HG03135 (cell line): ENCODE results near the gene TBC1D22A.

Experiments
- ATAC-seq: cut with Tn5 transposase; IDR thresholded peaks from one replicate; pipeline ENCODE4 v1.9.1; 2021; ENCODE audit warnings: mild to moderate bottlenecking, moderate library complexity; ENCODE audit not compliant: unreplicated experiment

TBC1D22A gene

GRCh38 chr22:47035425-47035881, 273.0 kb downstream of the TBC1D22A start:
- no peak for ATAC-seq

- ATAC-seq, result no peak
Measured at GRCh38 chr22:47036352-47036751, 273.9 kb downstream of the TBC1D22A start.

GRCh38 chr22:47036936-47037485, 274.6 kb downstream of the TBC1D22A start:
- ATAC-seq, result no peak

- no peak for ATAC-seq
Measured at GRCh38 chr22:47038206-47038835, 275.9 kb downstream of the TBC1D22A start.

- no peak for ATAC-seq
Measured at GRCh38 chr22:47039356-47039755, 276.9 kb downstream of the TBC1D22A start.

GRCh38 chr22:47040486-47041270, 278.2 kb downstream of the TBC1D22A start:
- no peak for ATAC-seq

- no peak for ATAC-seq
Measured at GRCh38 chr22:47041271-47042115, 279.0 kb downstream of the TBC1D22A start.

- ATAC-seq, result no peak
Measured at GRCh38 chr22:47042116-47042825, 279.8 kb downstream of the TBC1D22A start.

- no peak for ATAC-seq
Measured at GRCh38 chr22:47042861-47043496, 280.5 kb downstream of the TBC1D22A start.

GRCh38 chr22:47043835-47044721, 281.6 kb downstream of the TBC1D22A start:
- ATAC-seq, result no peak

GRCh38 chr22:47044722-47045535, 282.5 kb downstream of the TBC1D22A start:
- no peak for ATAC-seq

- ATAC-seq, result no peak
Measured at GRCh38 chr22:47045691-47046410, 283.4 kb downstream of the TBC1D22A start.

GRCh38 chr22:47046411-47047065, 284.1 kb downstream of the TBC1D22A start:
- no peak for ATAC-seq

- no peak for ATAC-seq
Measured at GRCh38 chr22:47047321-47048122, 285.1 kb downstream of the TBC1D22A start.

- ATAC-seq, result no peak
Measured at GRCh38 chr22:47048123-47049077, 285.9 kb downstream of the TBC1D22A start.
